HG03469 (cell line): Measurements from ENCODE around the gene RAD52.
"Not testable (repeated sequence)": the region's sequence is repeated elsewhere in the genome, so short reads cannot be mapped to it uniquely, and the experiment has no call there.

ENCODE experiments used
- ATAC-seq: cut with Tn5 transposase; IDR thresholded peaks from one replicate; pipeline ENCODE4 v1.9.1; 2021; ENCODE audit warnings: mild to moderate bottlenecking, moderate library complexity, moderate number of reproducible peaks; ENCODE audit not compliant: unreplicated experiment

The RAD52 gene

DNA sequence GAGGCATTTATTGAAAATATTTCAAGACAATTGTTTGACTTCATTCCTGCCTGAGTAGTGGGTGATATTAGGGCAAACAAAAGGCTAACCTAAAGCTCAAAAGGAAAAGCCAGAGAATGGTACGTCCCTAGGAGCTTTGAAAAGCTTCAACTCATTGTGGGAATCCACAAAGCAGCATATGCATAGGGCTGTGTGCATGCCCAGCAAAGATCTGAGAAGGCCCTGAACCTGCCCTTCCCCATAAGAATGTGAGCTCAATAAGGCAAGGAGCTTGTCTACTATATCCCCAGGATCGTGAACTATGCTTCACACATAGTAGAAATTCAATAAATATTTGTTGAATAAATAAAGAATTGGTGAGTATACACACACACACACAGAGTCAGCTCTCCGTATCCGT lies 19.1 kb upstream of the RAD52 start:
- no peak for ATAC-seq

DNA sequence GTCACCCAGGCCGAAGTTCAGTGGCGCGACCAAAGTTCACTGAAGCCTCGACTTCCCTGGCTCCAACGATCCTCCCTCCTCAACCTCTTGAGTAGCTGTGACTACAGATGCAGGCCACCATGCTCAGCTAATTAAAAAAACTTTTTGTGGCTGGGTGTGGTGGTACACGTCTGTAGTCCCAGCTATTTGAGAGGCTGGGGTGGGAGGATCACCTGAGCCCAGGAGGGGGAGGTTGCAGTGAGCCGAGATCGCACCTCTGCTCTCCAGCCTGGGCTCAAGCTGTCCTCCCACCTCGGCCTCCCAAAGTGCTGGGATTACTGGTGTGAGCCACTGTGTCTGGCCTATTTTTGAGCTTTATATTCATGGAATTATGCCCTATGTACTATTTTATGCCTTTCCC lies 18.1 kb upstream of the RAD52 start:
- ATAC-seq, result no peak

DNA sequence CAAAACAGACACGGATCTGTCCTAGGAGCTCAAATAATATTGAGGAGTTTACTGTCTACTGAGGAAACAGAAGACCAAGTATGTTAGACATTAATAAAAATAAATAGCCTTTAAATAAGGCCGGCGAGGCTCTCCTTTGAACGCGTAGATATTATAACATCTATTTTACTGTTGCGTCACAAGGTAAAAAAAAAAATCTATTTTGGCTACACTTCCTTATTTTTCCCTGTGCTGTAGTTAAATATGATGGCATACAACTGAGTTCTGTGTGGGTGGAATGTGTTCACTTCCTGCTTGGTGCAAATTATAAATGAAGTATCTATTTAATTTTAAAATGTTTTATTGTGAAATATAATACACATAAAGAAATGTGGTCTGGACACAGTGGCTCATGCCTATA lies 17.2 kb upstream of the RAD52 start:
- ATAC-seq, result no peak

DNA sequence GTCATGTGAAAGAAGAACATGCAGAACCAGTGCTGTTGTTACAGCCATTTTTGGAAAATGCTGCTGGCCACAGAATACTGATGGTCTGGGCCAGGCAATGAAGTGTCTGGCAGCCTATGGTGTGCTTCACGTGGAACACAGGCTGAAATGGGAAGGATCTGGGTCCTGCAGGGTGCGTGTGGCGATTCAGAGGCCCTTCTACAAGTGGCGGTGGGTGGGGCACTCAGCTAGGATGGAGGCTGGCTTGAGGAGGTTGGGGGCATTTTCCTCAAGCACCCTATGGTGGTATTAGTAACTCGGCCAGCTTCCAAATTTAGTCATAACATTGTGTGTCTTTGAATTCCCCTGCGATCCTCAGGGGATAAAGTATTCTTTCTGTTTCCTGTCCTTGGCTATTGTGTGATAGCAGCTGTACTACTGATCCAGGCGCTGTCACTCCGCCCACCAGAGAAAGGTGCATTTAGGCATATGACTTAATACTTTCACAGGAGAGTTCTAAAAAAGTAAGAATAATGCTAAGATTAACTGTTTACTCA lies 9.2 kb upstream of the RAD52 start:
- ATAC-seq, result no peak

DNA sequence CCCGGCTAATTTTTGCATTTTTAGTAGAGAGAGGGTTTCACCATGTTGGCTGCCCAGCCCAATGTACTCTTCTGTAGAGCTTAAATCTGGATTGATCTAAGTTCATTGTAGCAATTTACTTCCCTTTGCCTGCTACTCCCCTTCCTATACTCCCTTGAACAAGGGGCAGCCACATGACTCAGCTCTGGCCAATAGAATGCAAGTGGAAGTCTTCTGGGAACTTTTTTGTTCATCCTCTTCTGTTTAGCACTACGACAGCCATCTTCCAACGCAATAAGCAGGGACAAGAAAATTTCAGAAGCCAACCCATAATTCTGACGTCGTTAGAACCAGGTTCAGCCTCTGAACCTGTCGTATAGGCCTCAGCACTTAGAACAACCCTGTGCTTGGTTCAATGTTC lies 6.4 kb upstream of the RAD52 start:
- ATAC-seq, result no peak

DNA sequence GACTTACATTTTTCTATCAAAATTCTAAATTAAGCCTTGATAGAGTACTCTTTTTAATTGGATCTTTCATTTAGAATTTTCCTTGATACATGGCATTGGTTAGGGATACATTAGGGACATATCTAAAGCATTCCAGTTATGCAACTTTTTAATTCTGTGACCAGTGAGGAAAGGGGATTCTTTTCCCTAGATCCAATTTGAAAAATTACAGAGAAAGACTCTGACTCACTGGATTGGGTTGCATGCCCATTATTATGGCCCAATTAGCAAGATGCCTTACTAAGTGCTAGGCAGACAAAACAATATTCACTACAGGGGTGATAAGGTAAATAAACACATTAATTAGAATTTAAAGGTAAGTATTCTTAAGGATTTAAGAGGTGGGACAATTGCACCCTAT lies 5.2 kb upstream of the RAD52 start:
- no peak for ATAC-seq

DNA sequence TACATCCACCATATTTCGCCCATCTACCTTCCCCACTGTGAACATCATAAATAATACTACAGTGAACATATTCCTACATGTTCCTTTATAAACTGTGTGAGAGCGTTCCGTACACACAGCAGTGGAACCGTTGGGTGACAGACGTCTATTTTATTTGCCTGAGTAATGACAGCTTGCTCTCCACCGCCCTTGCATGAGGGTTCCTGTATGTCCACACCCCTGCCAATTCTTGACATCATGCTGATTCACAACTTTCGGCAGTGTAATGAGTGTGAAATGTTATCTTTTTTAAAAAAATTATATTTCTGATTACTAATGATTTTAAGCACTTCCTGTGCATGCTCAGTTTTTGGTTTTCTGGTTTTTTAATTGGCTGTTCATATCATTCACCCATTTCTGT lies 4.3 kb upstream of the RAD52 start:
- no peak for ATAC-seq

DNA sequence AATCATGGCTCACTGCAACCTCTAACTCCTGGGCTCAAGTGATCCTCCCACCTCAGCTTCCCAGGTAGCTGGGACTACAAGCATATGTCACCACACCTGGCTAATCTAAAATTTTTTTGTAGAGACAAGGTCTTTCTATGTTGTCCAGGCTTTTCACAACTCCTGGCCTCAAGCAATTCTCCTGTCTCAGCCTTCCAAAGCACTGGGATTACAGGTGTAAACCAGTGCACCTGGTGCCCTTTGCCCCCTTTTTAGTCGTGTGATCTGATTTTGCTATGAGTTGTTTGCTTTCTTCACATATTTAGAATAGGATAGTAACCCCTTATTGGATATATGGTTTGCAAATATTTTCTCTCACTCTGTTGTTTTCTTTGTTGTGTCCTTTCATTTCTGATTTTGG lies 1.7 kb upstream of the RAD52 start:
- no peak for ATAC-seq

DNA sequence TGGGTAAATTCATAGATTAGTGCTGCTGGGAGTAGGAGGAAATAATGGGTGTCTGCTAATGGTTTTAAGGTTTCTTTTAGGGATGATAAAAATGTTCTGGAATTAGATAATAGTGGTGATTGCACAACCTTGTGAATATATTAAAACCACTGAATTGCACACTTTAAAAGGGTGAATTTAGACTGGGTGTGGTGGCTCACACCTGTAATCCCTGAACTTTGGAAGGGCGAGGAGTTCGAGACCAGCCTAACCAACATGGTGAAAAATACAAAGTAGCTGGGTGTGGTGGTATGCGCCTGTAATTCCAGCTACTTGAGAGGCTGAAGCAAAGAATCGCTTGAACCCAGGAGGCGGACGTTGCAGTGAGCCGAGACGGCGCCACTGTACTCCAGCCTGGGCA lies 1.3 kb downstream of the RAD52 start:
- no peak for ATAC-seq

DNA sequence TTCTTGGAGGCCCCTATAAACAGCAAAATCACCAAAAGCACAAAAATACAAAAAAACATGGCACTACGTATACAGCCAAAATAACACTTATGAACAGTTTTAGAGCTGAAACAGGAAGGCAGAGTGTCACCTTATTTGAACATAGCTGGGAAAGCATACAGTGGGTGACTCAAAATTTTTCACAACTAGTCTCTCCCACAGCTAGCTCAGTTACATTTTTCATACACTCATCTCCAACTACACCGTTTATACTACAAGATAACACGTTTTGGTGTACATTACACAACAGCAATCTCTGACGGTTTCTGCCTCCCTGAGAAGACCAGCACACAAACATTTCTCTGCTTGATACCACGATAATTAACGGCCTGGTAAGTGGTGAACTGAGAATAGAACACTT lies 2.9 kb downstream of the RAD52 start:
- no peak for ATAC-seq

DNA sequence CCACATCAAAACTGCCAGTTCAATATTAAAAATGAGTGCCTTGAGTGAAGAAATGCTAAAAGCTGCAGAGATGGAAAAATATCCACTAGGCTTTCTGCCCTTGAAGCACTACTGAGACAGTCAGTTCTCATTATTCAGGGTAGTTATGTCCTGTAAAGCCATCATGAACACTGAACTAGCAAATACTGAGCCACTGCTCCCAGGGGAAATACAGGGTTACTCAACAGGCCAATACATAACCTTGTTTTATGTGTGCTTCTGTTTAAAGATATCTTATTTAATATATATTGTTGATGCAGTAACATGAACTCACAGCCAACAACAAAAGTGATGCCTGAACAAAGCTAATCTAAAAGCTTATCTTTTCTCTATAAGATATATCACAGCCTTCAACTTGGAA lies 3.3 kb downstream of the RAD52 start:
- no peak for ATAC-seq

DNA sequence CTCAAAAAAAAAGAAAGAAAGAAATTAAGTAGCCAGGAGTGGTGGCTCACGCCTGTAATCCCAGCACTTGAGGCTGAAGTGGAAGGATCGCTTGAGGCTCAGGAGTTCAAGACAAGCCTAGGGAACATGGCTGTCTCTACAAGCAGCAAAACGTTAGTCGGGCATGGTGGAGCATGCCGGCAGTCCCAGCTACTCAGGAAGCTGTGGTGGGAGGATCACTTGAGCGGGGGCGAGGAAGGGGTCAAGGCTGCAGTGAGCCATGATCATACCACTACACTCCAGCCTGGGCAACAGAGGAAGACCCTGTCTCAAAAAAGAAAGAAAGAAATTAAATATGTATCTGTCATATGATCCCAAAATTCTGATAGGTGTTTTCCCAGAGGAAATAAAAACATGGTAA lies 5.3 kb downstream of the RAD52 start:
- no peak for ATAC-seq

DNA sequence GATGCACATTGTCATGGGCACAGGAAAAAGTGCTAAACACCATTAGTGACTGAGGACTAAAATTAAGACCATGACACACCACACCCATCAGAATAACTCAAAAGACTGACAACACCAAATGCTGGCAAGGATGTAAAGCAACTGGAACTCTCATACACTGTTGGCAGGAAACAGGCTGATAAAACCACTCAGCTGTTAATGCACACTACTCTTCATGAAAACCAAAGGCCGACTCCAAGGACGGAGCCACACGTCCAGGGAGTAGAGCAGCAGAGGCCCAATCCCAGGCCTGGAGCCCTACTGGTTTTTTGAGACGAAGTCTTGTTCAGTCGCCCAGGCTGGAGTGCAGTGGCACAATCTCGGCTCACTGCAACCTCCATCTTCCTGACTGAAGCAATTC lies 6.4 kb downstream of the RAD52 start:
- ATAC-seq, result no peak

DNA sequence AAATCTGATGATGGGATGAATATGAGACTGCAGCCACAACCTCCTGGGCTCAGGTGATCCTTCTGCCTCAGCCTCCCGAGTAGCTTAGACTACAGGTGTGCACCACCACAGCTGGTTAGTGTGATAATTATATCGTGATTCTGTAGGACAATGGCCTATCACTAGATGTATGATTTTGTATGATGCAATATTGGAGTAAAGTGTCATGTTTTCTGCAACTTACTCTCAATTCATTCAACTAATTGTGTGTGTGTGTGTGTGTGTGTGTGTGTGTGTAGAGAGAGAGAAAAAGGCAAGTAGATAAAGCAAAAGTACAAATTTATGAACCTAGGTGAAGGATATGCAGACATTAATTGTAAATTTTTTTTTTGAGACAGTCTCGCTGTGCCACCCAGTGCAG lies 10.7 kb downstream of the RAD52 start:
- no peak for ATAC-seq

DNA sequence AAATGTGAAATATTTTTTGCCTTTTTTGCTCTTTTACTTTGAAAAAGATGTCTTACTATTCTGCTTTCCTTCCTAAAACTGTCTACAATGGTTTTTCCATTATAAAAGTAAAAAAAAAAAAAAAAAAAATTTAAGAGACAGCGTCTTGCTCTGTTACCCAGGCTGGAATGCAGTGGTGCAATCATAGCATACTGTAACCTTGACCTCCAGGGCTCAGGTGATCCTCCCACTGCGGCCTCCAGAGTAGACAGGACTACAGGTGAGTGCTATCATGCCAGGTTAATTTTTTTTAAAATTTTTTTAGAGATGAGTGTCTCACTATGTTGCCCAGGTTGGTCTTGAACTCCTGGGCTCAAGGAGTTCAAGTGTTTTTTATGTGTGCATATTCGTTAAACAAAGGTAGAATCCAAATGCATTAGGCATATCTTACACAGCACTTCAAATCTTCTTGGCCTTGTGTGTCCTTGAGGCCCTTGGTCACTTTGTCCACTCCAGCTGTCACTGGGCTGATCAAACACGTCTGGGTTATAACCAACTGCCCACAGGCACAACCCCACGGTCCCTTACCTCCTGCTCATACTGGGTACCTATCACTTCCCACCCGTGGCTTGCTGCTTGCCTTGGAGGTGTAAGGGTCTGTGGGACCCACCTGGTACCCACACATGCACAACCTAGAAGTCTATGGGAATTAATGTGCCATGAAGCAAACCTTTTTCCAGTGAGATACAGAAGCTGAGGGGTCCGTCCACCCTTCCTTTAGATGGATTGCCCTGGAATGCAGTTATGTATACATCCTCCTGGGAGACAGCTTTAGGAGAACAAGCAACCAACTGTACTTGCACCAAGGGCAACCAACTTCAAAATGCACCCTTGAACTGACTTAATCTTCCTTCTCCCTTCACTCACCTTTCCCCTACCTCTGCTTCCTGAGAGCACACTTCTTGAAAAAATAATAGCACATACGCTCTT lies 12.8 kb downstream of the RAD52 start:
- no peak for ATAC-seq

DNA sequence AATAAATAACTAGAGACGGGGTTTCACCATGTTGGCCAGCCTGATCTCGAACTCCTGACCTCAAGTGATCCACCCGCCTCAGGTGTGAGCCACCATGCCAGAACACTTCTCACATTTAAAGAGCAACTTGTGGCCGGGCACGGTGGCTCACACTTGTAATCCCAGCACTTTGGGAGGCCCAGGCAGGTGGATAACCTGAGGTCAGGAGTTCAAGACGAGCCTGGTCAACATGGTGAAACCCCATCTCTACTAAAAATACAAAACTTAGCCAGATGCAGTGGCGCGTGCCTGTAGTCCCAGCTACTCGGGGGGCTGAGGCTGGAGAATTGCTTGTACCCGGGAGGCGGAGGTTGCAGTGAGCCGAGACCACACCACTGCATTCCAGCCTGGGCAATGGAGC lies 13.6 kb downstream of the RAD52 start:
- not testable (repeated sequence) for ATAC-seq

DNA sequence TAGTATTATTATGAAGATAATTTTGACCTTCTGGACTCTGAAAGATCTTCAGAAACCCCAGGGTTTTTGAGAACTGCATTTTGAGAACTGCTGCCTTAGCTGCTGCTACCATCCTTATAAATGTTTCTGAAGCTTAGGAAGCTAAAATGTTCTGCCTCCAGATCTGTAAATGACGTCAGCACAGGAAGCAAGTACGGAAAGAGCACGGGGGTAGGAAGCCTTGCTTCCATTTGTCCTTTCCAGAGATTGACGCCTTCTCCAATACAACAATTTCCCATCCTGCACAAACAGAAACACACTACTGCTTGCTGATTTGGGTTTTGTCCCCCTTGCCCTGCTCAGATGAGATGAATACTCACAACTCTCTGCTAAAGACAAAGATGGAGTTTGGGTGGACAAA lies 17.9 kb downstream of the RAD52 start:
- ATAC-seq, result no peak

DNA sequence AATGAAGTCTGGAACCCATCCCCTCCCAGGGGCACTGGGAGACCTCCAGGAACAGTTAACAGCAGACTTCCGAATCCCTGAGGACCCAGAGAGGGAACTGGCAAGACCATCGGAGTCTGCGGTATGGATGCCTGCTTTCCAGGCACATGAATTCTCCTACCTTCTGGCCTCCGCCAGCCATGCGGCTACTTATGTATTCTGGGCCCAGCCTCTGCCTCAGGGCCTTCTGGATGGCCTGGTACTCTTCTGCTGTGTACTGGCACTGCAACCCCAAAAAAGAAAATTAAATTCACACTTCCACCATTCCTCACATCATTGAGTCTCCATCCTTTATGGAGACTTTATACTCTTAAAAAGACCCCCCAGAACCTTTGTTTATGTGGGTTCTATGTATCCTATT lies 18.4 kb downstream of the RAD52 start:
- ATAC-seq, result no peak

DNA sequence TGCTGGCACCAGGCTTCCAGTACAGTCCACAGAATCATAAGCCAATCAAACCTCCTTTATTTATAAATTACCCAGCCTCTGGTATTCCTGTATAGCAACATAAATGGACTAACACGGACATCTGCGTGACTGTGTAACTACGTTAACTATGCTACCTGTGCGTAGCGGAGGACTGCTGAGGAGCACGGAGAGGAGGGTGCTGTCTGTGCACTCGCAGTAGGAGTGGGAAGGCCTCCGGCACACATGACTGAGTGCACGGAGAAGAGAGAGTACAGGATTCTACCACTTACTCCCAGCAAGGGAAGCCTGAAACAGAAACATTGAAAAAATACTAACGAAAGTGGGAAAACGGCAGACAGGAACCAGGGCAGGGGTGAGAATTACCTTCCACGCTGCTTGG lies 22.9 kb downstream of the RAD52 start:
- ATAC-seq, result no peak

DNA sequence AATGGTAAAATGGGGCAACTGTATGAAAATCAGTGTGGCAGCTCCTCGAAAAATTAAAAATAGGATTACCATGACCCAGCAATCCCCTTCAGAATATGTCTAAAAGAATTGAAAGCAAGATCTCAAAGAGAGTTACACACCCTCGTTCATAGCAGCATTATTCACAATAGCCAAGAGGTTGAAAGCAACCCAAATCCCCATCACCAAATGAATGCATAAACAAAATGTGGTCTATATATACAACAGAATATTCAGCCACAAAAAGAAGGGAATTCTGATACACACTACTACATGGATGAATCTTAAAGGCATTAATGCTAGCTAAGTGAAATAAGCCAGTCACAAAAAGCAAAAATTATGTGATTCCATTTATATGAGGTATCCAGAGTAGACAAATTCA lies 27.2 kb downstream of the RAD52 start:
- ATAC-seq, result no peak

DNA sequence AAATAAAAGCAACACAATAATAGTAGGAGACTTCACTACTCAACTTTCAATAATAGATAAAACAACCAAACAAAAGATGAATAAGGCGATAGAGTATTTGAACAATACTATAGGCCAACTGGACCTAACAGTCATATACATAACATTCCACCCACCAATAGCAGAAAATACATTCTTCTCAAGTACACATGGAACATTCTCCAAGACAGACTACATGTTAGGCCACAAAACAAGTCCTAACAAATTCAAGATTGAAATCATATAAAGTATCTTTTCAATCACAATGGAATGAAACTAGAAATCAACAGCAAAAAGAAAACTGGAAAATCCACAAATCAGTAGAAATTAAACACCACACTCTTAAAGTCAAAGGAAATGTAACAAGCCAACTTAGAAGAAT lies 28.8 kb downstream of the RAD52 start:
- ATAC-seq, result no peak

DNA sequence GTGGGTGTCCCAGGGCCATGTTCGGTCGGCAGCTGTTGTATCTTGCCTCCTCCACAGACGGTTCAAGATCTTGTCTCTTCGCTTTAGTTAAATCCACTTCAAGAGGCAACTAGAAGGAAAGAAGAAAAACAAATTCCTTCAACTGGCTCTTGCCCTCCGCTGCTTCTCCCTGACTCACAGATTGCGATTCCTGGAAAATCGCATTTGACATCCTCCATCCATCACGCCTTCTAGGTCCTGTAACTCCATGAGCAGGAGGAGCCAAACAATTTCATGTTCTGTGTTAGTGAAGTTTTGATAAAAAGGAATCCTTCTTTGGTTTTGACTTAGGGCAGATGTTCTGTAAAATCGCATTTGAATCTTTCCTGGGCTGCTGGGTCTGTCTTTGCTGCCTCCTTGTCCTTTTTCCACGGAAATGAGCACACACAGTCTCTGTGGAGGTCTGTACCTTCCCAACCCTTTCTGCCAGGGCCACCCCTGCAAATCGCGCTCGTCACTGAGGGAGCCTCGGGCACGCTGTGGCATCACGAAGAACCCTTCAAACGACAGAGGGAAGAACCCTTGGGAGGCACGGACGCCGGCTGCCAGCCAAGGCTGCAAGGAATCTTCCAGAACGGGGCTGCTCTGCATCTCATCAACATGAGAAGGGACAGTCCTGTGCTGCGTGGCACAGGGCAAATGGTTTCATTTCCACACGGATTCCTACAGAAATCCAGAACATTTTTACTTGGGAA lies 32.6 kb downstream of the RAD52 start:
- no peak for ATAC-seq
